Esophagus muscularis mucosa (tissue), 3 donors: Measurements from ENCODE around the gene FBLN7.

ENCODE experiments used
- POLR2A ChIP-seq: fragments of 450-650 bp; IDR thresholded peaks from one replicate; pipeline ENCODE4 v1.6.1; 2017; ENCODE audit warnings: antibody characterized with exemption, moderate library complexity, mild to moderate bottlenecking, low read depth
- TF ChIP-seq, protein P1 (sequence below), 3 experiments: fragments of 200-600 bp in 2 of 3; fragments of 450-650 bp in 1 of 3; sonication (generic) in 2 of 3; IDR thresholded peaks; one replicate each; pipeline ENCODE4 v1.5.1; 2017 to 2019; ENCODE audit warnings: antibody characterized with exemption in 3 of 3, mild to moderate bottlenecking in 2 of 3, moderate library complexity in 1 of 3

DNA sequence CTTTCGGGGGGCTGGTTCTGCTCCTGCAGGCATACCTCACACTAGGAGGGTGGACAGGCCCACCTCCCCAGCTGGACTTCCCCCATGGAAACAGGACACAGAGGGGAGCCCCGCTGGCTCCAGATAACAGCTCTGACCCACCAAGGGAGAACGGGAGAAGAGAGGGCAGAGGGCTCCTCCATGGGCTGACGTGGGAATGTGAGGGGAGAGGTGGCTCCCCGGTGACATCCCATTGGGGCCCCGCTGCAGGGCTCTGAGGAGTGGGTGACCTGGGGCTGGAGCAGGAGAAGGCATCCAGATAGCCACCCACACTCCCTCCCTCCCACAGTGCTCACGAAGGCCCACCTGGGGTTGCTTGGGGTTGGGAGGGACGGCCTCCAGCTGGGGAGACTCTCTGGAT lies 45.9 kb downstream of the FBLN7 start:
- TF ChIP-seq POLR2A: no peak
- TF ChIP-seq, protein P1, sequence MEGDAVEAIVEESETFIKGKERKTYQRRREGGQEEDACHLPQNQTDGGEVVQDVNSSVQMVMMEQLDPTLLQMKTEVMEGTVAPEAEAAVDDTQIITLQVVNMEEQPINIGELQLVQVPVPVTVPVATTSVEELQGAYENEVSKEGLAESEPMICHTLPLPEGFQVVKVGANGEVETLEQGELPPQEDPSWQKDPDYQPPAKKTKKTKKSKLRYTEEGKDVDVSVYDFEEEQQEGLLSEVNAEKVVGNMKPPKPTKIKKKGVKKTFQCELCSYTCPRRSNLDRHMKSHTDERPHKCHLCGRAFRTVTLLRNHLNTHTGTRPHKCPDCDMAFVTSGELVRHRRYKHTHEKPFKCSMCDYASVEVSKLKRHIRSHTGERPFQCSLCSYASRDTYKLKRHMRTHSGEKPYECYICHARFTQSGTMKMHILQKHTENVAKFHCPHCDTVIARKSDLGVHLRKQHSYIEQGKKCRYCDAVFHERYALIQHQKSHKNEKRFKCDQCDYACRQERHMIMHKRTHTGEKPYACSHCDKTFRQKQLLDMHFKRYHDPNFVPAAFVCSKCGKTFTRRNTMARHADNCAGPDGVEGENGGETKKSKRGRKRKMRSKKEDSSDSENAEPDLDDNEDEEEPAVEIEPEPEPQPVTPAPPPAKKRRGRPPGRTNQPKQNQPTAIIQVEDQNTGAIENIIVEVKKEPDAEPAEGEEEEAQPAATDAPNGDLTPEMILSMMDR (IDR thresholded peaks at IDR 0.05): no peak
